DLD1 (cell line): Measurements from ENCODE around the gene ATF6.

Experiments
- in situ Hi-C: cut with HindIII; loops from 2 replicates; pipeline ENCODE4 v1.10.0; 2017; ENCODE audit warnings: low sequenced_read_pairs

Gene ATF6

DNA sequence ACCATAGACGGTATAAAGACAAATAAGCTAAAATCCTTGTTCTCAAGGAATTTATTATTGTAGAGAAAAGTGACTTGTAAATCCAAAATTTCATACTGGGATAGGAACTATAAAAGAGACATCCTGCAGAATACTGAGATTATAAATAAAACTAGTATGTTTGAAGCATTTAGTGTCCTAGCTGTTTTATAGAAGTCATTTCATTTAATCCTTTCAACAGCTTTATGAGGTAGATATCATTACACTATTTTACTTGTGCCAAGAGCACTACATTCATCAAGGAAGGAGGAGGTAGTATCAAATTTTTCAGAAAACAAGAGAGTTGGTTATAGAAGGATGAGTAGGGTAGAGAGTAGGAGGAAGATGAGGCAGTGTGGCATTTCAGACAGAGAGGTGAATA, 119.6 kb downstream of the ATF6 start:
- in situ Hi-C loops = no loop called here

DNA sequence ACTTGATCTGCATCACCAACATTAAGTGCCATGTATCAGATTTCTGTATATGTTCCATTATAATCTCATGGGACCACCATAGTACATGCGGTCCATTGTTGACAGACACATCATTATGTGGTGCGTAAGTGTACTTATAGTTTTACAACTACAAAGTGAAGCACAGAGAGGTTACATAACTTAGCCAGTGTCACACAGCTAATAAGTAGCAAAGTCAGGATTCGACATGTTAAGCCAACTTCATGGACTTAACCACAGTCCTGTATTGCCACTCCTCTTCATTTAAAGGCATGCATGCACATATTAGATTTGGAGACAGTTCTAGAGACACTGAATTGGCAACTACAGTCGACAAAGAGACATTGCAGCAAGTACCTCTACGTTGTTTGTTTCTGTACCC, 120.5 kb downstream of the ATF6 start:
- in situ Hi-C loops = no loop called here

- in situ Hi-C loops = no loop called here
Observed at GRCh38 chr1:161887730-161888287, 121.7 kb downstream of the ATF6 start.

DNA sequence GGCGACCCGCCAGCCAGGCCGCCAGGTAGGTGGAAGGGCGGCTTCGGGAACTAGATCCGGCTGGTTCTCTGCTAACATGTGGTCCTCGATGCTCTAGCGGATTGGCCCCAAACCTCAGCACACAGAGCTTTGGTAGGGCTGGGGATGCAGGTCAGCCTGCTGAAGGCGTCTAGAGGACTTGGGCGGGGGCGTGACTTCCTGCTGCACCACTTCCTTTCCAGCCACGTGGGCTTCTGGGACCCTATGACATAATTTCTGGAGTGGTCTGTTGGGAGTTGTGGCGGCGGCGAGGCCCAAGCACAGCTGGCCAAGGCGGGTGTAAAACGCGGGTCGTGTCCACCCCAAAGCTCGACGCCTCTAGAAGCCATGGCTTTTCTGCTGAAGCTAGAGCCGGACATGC, 124.5 kb downstream of the ATF6 start:
- in situ Hi-C loops = no loop called here

DNA sequence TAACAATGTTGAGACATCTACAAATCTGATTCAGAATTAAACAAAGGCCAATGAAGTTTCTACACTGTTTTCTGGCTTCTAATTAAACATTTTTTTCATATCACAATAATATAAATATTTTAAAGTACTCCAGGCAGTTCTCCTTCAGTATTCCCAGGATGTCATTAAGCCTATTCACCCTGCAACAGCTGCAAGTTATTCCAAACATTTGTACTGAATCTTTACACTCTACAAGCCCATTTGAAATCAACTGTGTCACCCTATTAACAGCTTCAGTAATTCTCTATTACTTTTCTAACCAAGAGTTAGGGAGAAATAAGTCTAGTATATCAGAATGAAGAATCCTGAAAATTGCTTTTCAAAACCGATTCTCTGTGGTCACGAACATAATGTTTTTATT, 133.0 kb downstream of the ATF6 start:
- in situ Hi-C loops = no loop called here

DNA sequence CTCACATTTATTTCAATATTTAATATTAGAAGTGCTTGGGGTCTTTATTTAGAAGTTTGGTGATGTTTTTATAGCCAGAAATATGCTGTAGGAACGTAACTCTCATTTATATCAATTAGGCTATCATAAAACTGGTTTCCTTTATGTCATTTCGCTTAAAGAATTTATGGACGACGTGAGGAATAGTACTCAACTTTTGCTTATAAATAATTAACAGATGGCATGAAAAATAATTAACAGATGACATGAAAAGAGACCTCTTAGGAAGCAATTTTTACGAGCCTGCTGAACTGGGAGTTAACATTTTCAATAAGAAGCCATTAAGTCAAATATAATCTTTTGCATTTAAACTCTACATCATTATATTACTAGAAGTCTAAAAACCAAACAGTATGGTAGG, 134.0 kb downstream of the ATF6 start:
- in situ Hi-C loops = no loop called here

DNA sequence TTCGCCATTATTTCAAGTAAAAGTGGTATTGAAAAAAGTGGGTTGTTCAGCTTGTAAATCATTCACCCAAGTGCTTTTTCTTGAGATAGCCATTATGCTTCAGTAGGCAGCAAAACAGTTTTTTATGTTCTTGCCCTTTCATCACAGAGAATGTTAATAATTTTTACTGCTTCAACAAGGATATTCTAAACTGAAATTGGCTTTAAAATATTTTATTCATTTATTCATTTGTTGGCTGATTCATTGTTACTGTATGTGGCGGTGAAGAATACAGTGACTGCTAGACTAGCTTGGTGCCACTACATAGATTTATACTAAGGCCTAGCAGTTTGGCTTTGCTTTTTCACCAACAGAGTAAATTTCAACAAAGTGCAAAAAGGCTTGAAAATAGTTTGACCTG, 136.1 kb downstream of the ATF6 start:
- in situ Hi-C loops = no loop called here

- in situ Hi-C loops = no loop called here
Observed at GRCh38 chr1:161905269-161905884, 139.3 kb downstream of the ATF6 start.

GRCh38 chr1:161907265-161907664, 141.1 kb downstream of the ATF6 start:
- in situ Hi-C loops = no loop called here

- in situ Hi-C loops = no loop called here
Observed at GRCh38 chr1:161908264-161908663, 142.1 kb downstream of the ATF6 start.

GRCh38 chr1:161910604-161911003, 144.5 kb downstream of the ATF6 start:
- in situ Hi-C loops = no loop called here

DNA sequence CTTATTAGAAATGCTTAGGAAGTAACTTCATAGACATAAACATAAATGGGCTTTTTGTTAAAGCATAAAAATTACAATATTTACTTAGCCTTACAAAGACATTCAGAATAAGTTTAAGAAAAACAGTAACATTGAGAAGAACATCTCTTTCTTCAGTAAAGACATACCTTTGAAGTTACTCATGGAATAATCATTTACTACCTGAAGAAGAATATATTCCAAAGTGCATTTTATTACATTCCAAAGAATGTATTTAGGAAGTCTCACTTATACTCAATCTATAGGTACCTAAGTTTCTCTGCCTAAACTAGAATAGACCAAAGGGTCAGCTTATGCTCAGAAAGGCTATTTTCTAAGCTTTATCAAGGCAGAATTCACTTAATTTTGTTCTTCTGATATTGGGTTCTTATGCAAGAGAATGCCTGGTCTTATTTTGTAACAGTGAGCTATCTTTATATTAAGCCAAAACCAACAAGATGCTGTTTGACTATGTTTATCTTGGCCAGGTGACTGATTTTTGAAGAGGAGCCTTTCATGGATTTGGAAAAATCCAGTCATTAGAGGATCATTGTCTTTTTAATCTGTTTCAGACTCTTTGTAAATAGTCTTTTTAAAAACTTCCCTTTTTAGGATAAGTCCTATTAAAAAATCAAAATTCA, 147.5 kb downstream of the ATF6 start:
- in situ Hi-C loops = no loop called here

DNA sequence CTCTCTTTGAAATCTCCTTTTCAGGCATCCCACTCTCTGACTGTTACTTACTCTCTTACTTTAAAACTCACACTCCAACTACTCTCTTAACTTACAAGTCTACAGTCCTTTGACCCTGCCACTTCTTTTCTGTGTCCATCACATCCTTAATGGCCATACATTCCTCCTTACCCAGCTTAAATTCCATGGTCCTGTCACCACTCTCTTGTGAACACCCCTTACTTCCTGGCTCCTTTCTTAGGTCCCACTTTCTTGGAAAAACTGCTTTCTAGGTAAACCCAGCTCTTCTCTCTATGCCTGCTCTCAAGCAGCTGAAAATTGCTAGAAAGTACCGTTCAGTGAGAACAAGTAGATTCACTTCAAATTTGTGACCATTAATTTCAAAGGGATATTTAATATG, 148.5 kb downstream of the ATF6 start:
- in situ Hi-C loops = no loop called here

GRCh38 chr1:161915051-161915503, 149.0 kb downstream of the ATF6 start:
- in situ Hi-C loops = no loop called here

DNA sequence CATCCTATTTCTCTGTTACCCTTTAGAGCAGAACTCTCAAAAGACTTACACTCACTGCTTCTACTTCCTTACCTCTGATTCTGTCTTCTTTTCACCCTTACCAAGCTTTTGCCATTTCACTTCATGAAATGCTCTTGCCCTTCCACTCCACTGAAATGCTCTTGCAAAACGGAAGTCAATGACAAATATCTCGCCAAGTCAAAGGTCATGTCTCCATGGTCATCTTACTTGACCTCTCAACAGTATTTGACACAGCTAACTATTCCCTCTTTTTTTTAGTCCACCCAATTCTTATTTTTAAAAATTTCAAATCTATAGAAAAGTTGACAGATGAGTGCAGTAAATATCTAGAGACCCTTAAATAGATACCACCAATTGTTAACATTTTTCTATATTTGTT, 149.9 kb downstream of the ATF6 start:
- in situ Hi-C loops = no loop called here

DNA sequence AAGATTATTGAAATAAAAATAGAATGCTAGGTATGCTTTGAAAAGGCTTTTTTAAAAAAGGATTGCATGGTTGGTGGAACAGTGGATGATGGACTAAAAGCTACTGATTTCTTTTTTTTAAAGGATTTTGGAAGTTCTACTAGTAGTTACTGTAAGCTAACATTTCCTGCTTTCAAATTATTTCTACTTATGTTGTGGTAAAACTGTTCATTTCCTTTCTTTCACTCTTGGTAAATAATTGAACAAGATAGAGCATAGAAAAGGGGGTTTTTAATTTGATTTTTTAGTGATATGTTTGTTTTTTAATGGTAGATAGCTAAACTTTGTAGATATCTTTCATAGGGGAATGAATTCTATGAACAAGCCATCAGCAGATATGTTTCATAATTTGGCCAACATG, 153.1 kb downstream of the ATF6 start:
- in situ Hi-C loops = no loop called here

DNA sequence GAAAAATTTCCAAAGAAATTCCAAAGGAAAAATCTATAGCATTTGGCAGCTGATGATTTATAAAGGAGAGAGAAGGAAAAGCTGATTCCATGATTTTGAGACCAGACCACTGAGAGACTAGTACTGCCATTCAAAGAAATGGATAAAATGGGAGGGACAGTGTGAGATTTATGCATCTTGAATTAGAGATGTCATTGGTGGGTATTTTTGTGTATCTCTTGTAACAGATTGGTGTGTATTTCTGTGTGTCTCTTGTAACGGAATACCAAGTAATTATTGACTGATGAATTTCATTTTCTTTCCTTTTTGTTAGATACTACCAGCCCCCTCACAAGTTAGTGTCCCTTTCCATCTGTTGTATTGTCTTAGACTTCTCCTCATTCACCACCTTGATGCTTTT, 155.4 kb downstream of the ATF6 start:
- in situ Hi-C loops = no loop called here

- in situ Hi-C loops = no loop called here
Observed at GRCh38 chr1:161921990-161922389, 155.9 kb downstream of the ATF6 start.

- in situ Hi-C loops = no loop called here
Observed at GRCh38 chr1:161928056-161928455, 161.9 kb downstream of the ATF6 start.

DNA sequence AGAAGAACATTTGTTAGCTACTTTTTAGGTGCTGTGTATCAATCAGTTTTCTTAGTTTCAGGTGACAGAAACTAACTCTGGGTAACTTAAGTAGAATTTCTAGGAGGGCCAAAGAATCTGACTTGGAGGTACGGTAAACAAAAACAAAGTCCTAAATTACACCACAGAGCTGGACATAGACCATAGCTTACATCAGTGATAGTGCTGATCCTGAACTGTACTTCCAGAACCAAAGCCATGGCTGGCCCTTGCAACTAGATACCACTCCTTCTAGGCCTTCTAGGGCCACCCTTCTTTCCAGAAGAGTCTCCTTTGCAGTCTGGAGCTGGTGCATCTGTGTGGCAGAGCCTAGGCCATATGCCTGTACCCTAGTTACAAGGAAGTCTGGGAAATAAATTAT, 163.0 kb downstream of the ATF6 start:
- in situ Hi-C loops = no loop called here

GRCh38 chr1:161930064-161930463, 163.9 kb downstream of the ATF6 start:
- in situ Hi-C loops = no loop called here

- in situ Hi-C loops = no loop called here
Observed at GRCh38 chr1:161932668-161933067, 166.5 kb downstream of the ATF6 start.
